Esophagus muscularis mucosa (tissue), 4 donors: Measurements from ENCODE around the gene AIG1. TPM values are rescaled to one million over a fixed set of nuclear protein-coding genes. Genes with fewer than 3 reads are reported as not detected.
"Not testable (repeated sequence)": the region's sequence is repeated elsewhere in the genome, so short reads cannot be mapped to it uniquely, and the experiment has no call there.

Experiments used
- DNase-seq: peaks from one replicate; pipeline ENCODE4 v3.0.0-alpha.2; 2017; ENCODE audit errors: extremely low spot score
- H3K27ac ChIP-seq, 4 donors: fragments of 200-600 bp; sonication (generic); replicated peaks in 1 of 4; 1 replicate in 3 of 4; 2 replicates in 1 of 4; pipeline ENCODE4 v1.5.1; 2016 to 2019; ENCODE audit warnings: mild to moderate bottlenecking in 1 of 4
- H3K27me3 ChIP-seq, 4 donors: fragments of 200-600 bp; sonication (generic); one replicate each; pipeline versions ENCODE4 v1.5.1 to v1.6.0; 2016 to 2019
- H3K36me3 ChIP-seq, 4 donors: fragments of 200-600 bp; sonication (generic); one replicate each; pipeline ENCODE4 v1.5.1; 2016 to 2019
- H3K4me1 ChIP-seq, 4 donors: fragments of 200-600 bp; sonication (generic); one replicate each; pipeline ENCODE4 v1.5.1; 2016 to 2019
- H3K4me3 ChIP-seq, 4 donors: fragments of 200-600 bp; sonication (generic); 1 replicate in 2 of 4; 2 replicates in 2 of 4; pipeline ENCODE4 v1.5.1; 2016 to 2019; ENCODE audit warnings: mild to moderate bottlenecking in 4 of 4, moderate library complexity in 1 of 4
- H3K9me3 ChIP-seq, 4 donors: fragments of 200-600 bp; sonication (generic); 1 replicate in 3 of 4; 2 replicates in 1 of 4; pipeline ENCODE4 v1.5.1; 2016 to 2019
- EP300 ChIP-seq: sonication (generic); formaldehyde crosslinking; IDR thresholded peaks from one replicate; pipeline ENCODE4 v1.6.1; 2017; ENCODE audit warnings: antibody characterized with exemption
- POLR2A ChIP-seq: fragments of 450-650 bp; IDR thresholded peaks from one replicate; pipeline ENCODE4 v1.6.1; 2017; ENCODE audit warnings: antibody characterized with exemption, moderate library complexity, mild to moderate bottlenecking, low read depth
- POLR2AphosphoS5 ChIP-seq, 2 donors: sonication (generic); formaldehyde crosslinking; IDR thresholded peaks; one replicate each; pipeline ENCODE4 v1.6.1; 2017; ENCODE audit warnings: antibody characterized with exemption in 2 of 2
- WGBS: methylation state at CpG from one replicate; pipeline ENCODE4 v1.1.5; 2018; 5-methylcytosine and 5-hydroxymethylcytosine counted together
- intact Hi-C: fragments of 100-400 bp; cut with DNase I; formaldehyde crosslinking; loops from one replicate; pipeline ENCODE4 v1.15.1; 2023
- total RNA-seq, 4 donors: library from RNA; depleted of rRNA; stranded (reverse); fragments of >200 nt; gene quantifications; one replicate each; pipeline versions ENCODE4 v1.1.0 to v1.2.1, GENCODE V29; 2016
- TF ChIP-seq, protein P1 (sequence below), 3 experiments: fragments of 200-600 bp in 2 of 3; fragments of 450-650 bp in 1 of 3; sonication (generic) in 2 of 3; IDR thresholded peaks; one replicate each; pipeline ENCODE4 v1.5.1; 2017 to 2019; ENCODE audit warnings: antibody characterized with exemption in 3 of 3, mild to moderate bottlenecking in 2 of 3, moderate library complexity in 1 of 3

AIG1 gene
- total RNA-seq, 4 donors from 2014 or later: 21.0 to 26.3 (median 23.4) TPM

DNA sequence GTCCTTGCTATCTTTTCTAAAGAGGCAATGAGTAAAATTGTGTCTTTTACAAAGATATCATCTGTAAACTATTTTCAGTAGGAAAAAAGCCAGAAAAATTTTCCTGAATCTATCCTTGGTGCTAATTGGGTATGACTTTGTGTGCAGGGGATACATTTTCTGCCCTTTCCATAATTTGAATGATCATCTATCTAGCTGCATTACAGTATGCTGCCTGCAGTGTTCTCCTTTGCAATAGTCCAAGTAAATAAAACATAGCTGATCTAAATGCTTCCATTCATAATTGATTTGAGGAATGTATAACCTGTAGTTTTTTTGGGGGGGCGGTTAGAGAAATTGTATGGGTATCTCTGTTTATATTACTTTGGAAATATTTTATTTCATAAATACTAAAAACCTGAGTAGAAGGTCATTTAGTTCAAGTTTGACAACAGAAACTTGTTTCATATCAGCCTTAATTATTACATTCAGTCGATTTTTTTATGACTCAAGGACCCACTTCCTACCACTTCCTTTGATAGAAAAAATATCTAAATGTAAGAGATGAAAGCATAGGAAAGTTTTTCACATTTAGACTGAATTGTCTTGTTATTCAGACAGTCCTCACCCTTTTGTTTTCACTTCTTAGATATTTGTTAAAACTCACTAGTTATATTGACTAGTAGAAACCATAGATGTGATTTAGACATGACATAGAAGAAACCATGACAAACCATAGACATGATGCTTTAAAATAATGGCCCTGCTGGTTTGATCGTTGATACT, 75.3 kb downstream of the AIG1 start:
- Histone ChIP-seq H3K27me3 (no peaks in the 10 kb centered on the region), H3K4me3 (no peak overlapping the region), H3K9me3 (peaks cover 0 to 7% (median under 1%) of the 10 kb centered on the region in 4 donors), H3K4me1 (peaks cover 0 to 5% (median 0%) of the 10 kb centered on the region in 4 donors), H3K27ac (no peak overlapping the region), H3K36me3 (peaks cover 0 to 18% (median 0%) of the 10 kb centered on the region in 4 donors)
- no peak for DNase-seq
- WGBS: 79% methylated on average over 3 of the region's 3 CpGs
- no peak for TF ChIP-seq POLR2AphosphoS5 (IDR thresholded peaks at IDR 0.05)
- TF ChIP-seq EP300: no peak
- TF ChIP-seq POLR2A: no peak
- TF ChIP-seq, protein P1, sequence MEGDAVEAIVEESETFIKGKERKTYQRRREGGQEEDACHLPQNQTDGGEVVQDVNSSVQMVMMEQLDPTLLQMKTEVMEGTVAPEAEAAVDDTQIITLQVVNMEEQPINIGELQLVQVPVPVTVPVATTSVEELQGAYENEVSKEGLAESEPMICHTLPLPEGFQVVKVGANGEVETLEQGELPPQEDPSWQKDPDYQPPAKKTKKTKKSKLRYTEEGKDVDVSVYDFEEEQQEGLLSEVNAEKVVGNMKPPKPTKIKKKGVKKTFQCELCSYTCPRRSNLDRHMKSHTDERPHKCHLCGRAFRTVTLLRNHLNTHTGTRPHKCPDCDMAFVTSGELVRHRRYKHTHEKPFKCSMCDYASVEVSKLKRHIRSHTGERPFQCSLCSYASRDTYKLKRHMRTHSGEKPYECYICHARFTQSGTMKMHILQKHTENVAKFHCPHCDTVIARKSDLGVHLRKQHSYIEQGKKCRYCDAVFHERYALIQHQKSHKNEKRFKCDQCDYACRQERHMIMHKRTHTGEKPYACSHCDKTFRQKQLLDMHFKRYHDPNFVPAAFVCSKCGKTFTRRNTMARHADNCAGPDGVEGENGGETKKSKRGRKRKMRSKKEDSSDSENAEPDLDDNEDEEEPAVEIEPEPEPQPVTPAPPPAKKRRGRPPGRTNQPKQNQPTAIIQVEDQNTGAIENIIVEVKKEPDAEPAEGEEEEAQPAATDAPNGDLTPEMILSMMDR (IDR thresholded peaks at IDR 0.05): no peak
- intact Hi-C loops: no loop called here

DNA sequence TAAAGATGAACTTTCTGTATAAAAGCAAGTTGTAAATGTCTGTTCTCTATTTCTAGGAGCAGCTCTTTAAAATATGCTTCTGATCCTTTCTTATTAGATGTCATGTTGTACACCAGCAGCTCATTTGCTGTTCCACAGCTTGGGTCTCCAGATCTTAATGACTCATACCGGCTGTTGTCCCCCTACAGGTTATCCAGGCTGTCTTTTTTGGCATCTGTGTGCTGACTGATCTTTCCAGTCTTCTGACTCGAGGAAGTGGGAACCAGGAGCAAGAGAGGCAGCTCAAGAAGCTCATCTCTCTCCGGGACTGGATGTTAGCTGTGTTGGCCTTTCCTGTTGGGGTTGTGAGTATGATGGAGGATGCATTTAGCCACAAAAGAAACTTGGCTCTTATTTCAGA, 76.0 kb downstream of the AIG1 start:
- 87% methylated on average over 3 of the region's 3 CpGs for WGBS
- intact Hi-C loops: no loop called here
- TF ChIP-seq, protein P1 (IDR thresholded peaks at IDR 0.05): no peak
- TF ChIP-seq POLR2AphosphoS5 (IDR thresholded peaks at IDR 0.05): no peak
- no peak for TF ChIP-seq POLR2A
- TF ChIP-seq EP300: no peak
- Histone ChIP-seq H3K27ac (no peak overlapping the region), H3K36me3 (peaks cover 0 to 18% (median 0%) of the 10 kb centered on the region in 4 donors), H3K27me3 (no peaks in the 10 kb centered on the region), H3K4me3 (no peak overlapping the region), H3K4me1 (peaks cover 0 to 6% (median 0%) of the 10 kb centered on the region in 4 donors), H3K9me3 (peaks cover 0 to under 1% (median 0%) of the 10 kb centered on the region in 4 donors)
- no peak for DNase-seq

DNA sequence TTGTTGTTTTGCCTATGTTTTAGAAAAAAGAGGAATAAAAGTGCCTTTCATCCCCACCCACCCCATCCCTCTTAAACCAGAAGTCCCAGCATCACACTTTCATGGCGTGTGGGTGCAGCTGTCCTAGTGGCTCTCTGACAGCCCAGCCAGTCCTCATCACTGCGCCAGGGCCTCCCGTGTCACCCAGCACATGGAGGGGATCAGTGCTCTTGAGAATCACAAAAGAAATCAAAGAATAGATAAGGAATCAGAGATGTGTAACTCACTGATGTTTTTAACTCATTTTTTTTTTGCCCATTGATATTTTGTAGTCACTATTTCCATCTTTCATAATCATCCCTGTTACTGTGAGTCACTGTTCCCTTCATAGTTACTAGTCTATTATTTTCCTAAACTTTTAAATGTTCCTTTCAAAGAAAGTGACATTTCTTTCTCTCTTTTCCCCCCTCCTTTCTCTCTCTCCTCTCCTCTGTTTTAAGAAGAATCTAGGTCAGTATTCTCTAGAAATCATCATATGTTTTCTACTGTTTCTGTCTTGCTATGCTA, 78.6 kb downstream of the AIG1 start:
- intact Hi-C loops: no loop called here
- H3K36me3 ChIP-seq: peaks cover 0 to 18% (median 0%) of the 10 kb centered on the region in 4 donors
- no peak overlapping the region for H3K27ac ChIP-seq
- no peak overlapping the region for H3K4me3 ChIP-seq
- DNase-seq: no peak
- no peaks in the 10 kb centered on the region for H3K9me3 ChIP-seq
- TF ChIP-seq POLR2AphosphoS5 (IDR thresholded peaks at IDR 0.05) (no peak), POLR2A (no peak), EP300 (no peak)
- TF ChIP-seq, protein P1 (IDR thresholded peaks at IDR 0.05): no peak
- H3K4me1 ChIP-seq: peaks cover 0 to 6% (median 0%) of the 10 kb centered on the region in 4 donors
- H3K27me3 ChIP-seq: no peaks in the 10 kb centered on the region
- WGBS: 91% methylated on average over 3 of the region's 3 CpGs

DNA sequence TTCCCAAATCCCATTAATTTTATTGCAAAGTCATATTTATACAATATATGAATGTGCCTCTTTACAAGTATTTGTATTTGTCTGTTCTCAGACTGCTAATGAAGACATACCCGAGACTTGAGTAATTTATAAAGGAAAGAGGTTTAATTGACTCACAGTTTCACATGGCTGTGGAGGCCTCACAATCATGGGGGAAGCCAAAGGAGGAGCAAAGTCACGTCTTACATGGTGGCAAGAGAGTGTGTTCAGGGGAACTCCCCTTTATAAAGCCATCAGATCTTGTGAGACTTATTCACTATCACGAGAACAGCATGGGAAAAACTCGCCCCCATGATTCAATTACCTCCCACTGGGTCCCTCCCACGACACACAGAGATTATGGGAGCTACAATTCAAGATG, 79.2 kb downstream of the AIG1 start:
- DNase-seq, H3K27ac ChIP-seq, H3K4me3 ChIP-seq, H3K4me1 ChIP-seq, H3K27me3 ChIP-seq, H3K9me3 ChIP-seq, intact Hi-C loops: not testable (repeated sequence)
- WGBS: 72% methylated on average over 5 of the region's 5 CpGs
- H3K36me3 ChIP-seq: peaks cover 0 to 18% (median 0%) of the 10 kb centered on the region in 4 donors

DNA sequence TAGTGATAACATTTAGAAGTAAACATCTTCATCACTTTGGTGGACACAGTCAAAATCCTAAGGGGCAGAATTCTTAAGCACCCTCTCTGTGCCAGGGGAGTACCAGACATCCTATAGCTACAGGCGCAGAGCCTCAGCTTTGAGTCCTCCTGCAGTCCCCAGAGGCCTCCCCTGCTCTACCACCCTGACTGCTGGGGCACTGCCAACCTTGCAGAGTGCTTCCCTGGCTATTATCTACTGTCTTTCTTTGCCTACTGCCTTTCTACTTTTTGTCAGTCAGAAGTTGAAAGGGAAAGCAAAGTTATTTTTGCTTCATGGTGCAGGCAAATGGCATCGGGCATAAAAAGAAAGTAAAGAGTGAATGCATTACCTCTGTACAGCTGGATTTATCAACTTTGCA, 80.1 kb downstream of the AIG1 start:
- intact Hi-C loops: no loop called here
- Histone ChIP-seq H3K4me3 (no peak overlapping the region), H3K4me1 (peaks cover 0 to 6% (median 0%) of the 10 kb centered on the region in 4 donors), H3K36me3 (peaks cover 0 to 18% (median 0%) of the 10 kb centered on the region in 4 donors), H3K27me3 (no peaks in the 10 kb centered on the region), H3K9me3 (no peaks in the 10 kb centered on the region), H3K27ac (no peak overlapping the region)
- 76% methylated on average over 2 of the region's 2 CpGs for WGBS
- DNase-seq: no peak
- TF ChIP-seq POLR2AphosphoS5 (IDR thresholded peaks at IDR 0.05): no peak
- TF ChIP-seq EP300: no peak
- TF ChIP-seq, protein P1 (IDR thresholded peaks at IDR 0.05): no peak
- no peak for TF ChIP-seq POLR2A
